Mononuclear cell (primary cell): Measurements from ENCODE around the gene USH2A. TPM values are rescaled to one million over a fixed set of nuclear protein-coding genes. Genes with fewer than 3 reads are reported as not detected.

Source experiments
- H3K27me3 ChIP-seq: 2 replicates; pipeline ENCODE4 v1.6.0; 2011; ENCODE audit warnings: low read length, control low read depth; ENCODE audit not compliant: insufficient read depth
- H3K4me1 ChIP-seq: 2 replicates; pipeline ENCODE4 v1.5.1; 2011; ENCODE audit warnings: mild to moderate bottlenecking, low read length, control low read depth; ENCODE audit not compliant: insufficient read depth
- H3K4me3 ChIP-seq: 2 replicates; pipeline ENCODE4 v1.5.1; 2011; ENCODE audit warnings: mild to moderate bottlenecking, low read length, moderate library complexity
- H3K9me3 ChIP-seq: 2 replicates; pipeline ENCODE4 v1.5.1; 2011; ENCODE audit warnings: low read depth, mild to moderate bottlenecking, control low read depth, low read length
- total RNA-seq: library from RNA; depleted of rRNA; stranded (reverse); fragments of >200 nt; gene quantifications from one replicate; pipeline ENCODE4 v1.2.3, GENCODE V29; 2012

USH2A gene
- total RNA-seq, 1 donor: not detected

DNA sequence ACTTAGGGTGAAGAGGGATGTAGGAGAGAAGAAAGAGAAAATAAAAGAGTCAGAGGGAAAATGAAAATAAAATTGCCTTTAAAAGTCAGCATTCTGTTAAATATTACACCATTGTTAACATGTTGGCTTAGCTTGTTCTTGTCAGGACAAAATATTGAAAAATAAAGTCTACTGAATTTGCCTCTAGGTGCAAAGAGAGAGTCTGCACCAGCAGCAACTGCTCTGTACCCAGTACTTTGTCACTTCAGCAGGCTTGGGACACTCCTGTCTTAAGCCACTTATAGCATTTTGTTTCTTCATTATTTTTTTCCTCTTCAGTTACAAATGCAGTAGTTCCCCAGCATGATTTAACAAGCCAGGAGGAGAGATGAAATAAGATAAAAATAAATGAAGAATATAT, 11.0 kb upstream of the USH2A start:
- H3K4me1 ChIP-seq: no peaks in the 10 kb centered on the region
- no peaks in the 10 kb centered on the region for H3K27me3 ChIP-seq
- no peaks in the 10 kb centered on the region for H3K9me3 ChIP-seq
- H3K4me3 ChIP-seq: no peak overlapping the region

DNA sequence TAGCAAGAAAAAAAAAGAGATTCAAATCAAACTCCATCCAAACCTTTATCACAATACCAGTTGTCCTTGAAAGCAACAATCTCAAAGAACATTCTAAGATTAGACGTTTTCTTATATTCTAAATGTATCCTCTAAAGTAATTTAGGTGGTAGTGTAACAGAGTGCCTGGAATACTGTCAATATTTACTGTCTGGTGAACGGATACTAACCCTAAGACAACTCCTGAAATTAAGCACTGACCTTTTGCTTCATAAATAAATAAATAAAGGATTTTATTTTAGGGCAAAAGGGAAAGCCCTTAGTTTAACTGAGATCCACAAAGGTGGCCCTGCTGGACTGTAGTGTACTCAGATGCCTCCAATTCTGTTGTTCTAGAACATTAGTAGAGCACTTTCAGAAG, 9.9 kb upstream of the USH2A start:
- Histone ChIP-seq H3K9me3 (no peaks in the 10 kb centered on the region), H3K4me1 (no peaks in the 10 kb centered on the region), H3K27me3 (no peaks in the 10 kb centered on the region), H3K4me3 (no peak overlapping the region)

DNA sequence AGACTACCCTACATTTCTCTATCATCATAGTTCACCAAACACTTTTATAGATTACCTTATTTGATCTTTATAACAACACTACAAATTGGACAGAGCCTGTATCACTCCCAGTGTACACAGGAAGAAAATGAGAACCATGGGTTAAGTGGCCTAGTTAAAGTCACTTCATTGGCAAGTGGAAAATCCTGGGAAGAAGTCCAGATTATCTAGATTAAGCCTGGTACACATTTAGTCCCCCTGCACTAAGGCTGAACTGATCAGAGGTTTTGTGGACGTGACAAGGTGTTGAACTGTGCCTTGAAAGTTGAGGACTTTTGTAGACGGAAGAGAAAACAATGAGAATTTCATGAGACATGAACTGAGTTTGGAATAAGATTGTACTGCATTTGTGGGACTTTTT, 7.5 kb upstream of the USH2A start:
- Histone ChIP-seq H3K4me1 (no peaks in the 10 kb centered on the region), H3K27me3 (no peaks in the 10 kb centered on the region), H3K4me3 (no peak overlapping the region), H3K9me3 (no peaks in the 10 kb centered on the region)

DNA sequence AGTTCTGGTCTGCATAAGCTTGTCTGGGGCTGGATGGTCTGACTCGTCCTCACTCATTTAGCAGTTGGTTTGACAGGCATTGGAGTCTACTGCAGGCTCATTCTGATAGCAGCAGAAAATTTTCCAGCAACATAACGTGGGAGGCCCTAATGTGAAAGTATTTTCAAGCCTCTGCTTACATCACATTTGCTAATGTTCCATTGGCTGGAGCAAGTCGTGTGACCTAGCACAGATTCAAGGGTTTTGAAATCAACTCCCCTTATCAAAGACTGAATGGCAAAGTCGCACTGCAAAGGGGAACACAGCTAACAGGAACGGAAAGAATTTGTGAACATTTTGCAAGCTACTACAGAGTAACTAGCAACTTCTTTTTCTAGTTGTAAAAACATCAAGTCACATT, 2.3 kb upstream of the USH2A start:
- no peaks in the 10 kb centered on the region for H3K9me3 ChIP-seq
- no peaks in the 10 kb centered on the region for H3K4me1 ChIP-seq
- no peak overlapping the region for H3K4me3 ChIP-seq
- H3K27me3 ChIP-seq: no peaks in the 10 kb centered on the region

DNA sequence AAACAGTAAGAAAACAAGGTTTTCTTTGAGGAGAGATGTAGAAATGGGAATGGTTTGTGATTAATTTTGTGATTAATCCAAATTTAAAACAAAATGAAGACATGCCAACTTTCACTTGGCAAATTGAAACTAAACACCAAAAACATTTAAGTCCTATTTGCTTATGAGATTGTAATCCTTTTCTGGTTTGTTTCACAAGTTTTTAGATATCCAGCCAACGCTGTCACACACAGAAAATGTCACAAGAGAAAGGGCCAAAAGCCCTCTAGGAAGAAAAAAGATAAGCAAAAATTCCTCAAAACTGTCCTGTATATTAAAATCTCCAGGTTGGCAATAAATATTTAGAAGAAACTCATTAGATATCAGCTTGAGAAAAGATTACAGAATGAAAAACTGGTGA, 2.5 kb downstream of the USH2A start:
- no peaks in the 10 kb centered on the region for H3K4me1 ChIP-seq
- H3K27me3 ChIP-seq: no peaks in the 10 kb centered on the region
- H3K9me3 ChIP-seq: no peaks in the 10 kb centered on the region
- no peak overlapping the region for H3K4me3 ChIP-seq

DNA sequence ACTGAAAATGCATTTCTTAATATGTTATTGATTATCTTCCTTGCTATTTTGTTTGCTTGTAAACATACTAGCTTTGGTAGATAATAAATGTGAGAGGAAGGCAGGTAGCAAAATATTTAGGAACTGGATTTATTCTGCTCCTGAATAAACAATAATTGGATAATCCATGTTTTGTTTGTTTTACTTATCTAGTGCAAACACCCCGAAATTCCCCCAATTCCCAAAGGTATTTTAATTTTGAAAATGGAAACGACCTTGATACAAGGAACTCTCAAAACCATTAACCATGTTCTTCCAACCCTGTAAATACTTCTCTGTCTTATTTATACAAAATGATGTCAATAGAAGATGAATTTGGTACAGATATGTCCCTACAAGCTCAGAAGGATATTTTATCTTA, 3.0 kb downstream of the USH2A start:
- Histone ChIP-seq H3K4me3 (no peak overlapping the region), H3K27me3 (no peaks in the 10 kb centered on the region), H3K9me3 (no peaks in the 10 kb centered on the region), H3K4me1 (no peaks in the 10 kb centered on the region)

DNA sequence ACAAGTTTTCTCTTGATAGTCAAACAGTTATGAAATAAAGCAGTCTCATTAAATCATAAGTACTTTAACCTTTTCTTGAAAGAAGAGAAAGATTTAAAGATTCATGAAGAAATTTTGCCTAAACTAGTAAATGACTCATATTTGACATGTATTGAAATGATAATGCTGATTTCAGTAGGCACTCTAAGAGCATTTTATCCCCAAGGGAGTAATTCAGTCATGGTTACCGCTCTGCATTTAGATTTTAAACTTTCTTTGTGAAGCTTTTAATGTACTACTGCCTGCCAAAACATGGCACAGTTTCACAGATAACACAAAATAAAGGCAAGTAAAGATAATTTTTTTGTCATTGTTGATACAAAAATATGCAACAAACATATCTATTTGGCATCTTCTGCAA, 6.8 kb downstream of the USH2A start:
- H3K4me3 ChIP-seq: no peak overlapping the region
- no peaks in the 10 kb centered on the region for H3K27me3 ChIP-seq
- no peaks in the 10 kb centered on the region for H3K4me1 ChIP-seq
- no peaks in the 10 kb centered on the region for H3K9me3 ChIP-seq

DNA sequence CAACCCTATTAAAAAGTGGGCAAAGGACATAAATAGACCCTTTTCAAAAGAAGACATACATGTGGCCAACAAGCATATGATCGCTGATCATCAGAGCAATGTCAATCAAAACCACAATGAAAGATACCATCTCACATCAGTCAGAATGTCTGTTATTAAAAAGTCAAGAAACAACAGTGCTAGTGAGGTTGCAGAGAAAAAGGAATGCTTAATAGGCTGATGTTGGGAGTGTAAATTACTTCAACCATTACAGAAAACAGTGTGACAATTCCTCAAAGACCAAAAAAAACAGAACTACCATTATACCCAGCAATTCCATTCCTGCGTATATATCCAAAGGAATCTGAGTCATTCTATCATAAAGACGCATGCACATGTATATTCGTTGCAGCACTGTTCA, 13.2 kb downstream of the USH2A start:
- no peaks in the 10 kb centered on the region for H3K4me1 ChIP-seq
- H3K27me3 ChIP-seq: no peaks in the 10 kb centered on the region
- H3K9me3 ChIP-seq: no peaks in the 10 kb centered on the region
- no peak overlapping the region for H3K4me3 ChIP-seq

DNA sequence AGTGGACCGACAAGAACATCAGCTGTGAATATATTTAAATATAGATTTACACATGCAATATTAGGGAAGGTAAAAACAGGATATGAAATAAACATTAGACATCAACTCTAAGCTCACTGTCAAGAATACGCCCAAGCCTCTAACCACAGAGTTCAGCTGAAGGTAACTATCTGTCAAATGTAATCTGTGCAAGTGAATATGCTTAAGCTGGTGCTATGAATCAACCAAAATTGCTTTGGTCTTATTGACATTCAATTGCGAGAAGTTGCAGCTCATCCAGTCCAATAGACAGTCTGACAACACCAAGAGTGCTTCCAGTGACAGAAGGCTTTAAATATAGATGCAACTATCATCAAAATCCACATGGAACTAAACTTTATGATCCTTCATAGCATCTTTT, 32.3 kb downstream of the USH2A start:
- Histone ChIP-seq H3K9me3 (no peaks in the 10 kb centered on the region), H3K4me1 (no peaks in the 10 kb centered on the region)

DNA sequence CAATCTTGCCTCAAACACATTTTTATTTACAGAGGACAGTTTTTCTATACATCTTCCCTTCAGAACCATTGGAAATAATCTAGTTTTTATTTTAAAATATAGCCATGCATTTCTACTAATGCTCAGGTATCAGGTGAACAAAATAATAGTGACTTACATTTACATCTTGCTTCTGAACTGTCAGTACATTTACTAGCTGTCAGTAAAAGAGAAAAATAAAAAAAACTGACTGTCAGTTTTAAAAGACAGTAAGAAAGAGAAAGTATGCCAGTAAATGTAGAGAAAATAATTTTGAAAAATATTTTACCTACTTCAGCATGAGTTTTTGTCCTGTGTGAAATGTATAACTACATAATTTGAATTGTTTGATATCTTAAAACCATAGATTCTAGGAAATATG, 33.5 kb downstream of the USH2A start:
- no peaks in the 10 kb centered on the region for H3K9me3 ChIP-seq
- no peaks in the 10 kb centered on the region for H3K27me3 ChIP-seq
- no peak overlapping the region for H3K4me3 ChIP-seq
- H3K4me1 ChIP-seq: no peaks in the 10 kb centered on the region

More for the DNA sequence above, 32.3 kb downstream of the USH2A start:
- Histone ChIP-seq H3K27me3 (no peaks in the 10 kb centered on the region), H3K4me3 (no peak overlapping the region)

DNA sequence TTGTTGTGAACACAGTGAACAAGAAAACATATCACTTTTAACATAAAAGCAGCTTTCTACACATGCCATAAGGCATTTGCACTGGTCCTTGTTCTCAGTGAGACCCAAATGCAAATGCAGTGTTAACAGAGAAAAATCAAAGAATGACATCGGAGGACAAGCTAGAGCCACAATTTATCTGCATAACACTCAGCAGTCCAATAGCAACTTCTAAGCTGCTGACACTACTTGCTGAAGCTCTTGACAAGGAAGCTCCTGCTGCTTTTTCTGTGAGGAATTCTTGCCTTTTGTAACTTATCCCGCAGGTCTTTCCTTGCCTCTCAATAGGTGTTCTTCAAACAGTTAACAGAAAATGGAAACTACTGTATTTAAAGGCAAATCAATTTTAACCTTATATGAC, 34.7 kb downstream of the USH2A start:
- H3K4me1 ChIP-seq: no peaks in the 10 kb centered on the region
- no peak overlapping the region for H3K4me3 ChIP-seq
- H3K9me3 ChIP-seq: no peaks in the 10 kb centered on the region
- H3K27me3 ChIP-seq: no peaks in the 10 kb centered on the region

DNA sequence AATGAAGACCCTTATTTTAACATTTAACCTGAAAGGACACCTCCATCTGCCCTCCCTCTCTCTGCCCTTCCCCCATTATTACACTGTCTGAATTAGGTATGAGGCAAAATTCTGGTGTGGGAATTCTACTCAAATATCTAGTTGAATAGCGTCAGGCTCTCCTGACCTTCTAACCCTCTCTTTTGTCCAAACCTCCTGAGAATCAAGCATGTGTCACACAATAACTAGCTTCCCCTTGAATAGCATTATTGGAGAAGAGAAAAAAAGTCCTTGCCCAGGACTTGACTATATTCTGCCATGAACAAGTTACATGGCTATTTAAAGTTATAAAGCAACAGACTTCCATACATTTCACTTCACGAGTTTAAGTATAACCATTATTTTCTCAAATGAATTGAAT, 35.5 kb downstream of the USH2A start:
- no peaks in the 10 kb centered on the region for H3K4me1 ChIP-seq
- no peak overlapping the region for H3K4me3 ChIP-seq
- no peaks in the 10 kb centered on the region for H3K27me3 ChIP-seq
- H3K9me3 ChIP-seq: no peaks in the 10 kb centered on the region

DNA sequence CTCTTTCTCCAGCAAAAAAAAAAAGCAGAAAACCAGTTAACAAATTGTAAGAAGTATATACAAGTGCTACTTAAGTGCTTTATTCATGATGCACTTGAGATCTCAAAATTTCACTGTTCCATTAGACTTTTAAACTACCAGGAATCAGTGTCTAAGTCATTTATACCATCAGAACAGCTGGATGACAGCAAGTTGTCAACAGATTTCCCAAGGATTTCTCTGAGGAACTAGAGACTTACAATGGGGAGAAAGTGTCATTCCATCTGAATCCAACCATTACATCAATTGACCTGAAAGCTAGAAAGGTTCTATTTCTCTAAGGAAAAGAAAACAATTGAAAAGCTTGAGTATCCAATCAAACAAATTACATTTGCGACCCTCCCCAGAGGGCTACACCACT, 43.8 kb downstream of the USH2A start:
- H3K27me3 ChIP-seq: no peaks in the 10 kb centered on the region
- no peaks in the 10 kb centered on the region for H3K4me1 ChIP-seq
- no peak overlapping the region for H3K4me3 ChIP-seq
- no peaks in the 10 kb centered on the region for H3K9me3 ChIP-seq

DNA sequence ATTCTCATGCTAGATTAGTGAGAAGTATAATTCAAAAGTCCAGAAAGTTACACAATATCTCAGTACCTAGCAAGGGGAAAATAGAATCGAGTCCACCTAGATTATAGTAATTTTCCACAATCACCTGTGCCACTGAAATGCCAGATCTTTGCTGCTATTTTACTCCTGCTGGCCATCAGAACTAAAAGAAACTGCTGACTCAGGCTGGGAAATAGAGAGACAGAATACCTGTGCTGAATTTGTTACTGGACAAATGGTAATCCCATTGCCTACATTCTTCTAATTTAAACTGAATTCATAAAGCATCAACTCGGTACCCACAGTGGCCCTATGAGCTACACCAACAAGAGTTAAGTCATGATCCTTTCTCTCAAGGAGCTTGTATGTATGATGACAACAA, 55.0 kb downstream of the USH2A start:
- Histone ChIP-seq H3K27me3 (no peaks in the 10 kb centered on the region), H3K4me3 (no peak overlapping the region), H3K4me1 (no peaks in the 10 kb centered on the region), H3K9me3 (no peaks in the 10 kb centered on the region)

DNA sequence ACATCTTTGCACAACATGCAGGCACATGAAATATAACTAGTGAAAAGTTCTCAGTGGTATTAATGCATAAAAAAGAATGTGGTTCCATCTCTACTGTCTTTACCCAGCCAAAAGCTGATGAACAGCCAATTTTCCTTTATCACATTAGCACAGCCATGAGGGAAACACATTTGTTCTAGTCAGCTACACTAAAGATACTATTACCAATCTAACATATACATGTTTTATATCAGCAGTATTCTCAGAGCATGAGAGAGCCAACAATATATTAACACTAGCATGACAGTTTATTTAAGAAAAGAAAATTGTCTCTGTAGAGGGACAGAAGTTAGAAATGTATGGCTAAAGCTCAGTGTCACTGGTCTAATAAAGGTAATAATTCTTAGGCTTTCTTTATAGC, 56.3 kb downstream of the USH2A start:
- Histone ChIP-seq H3K9me3 (no peaks in the 10 kb centered on the region), H3K4me1 (no peaks in the 10 kb centered on the region), H3K4me3 (no peak overlapping the region), H3K27me3 (no peaks in the 10 kb centered on the region)

DNA sequence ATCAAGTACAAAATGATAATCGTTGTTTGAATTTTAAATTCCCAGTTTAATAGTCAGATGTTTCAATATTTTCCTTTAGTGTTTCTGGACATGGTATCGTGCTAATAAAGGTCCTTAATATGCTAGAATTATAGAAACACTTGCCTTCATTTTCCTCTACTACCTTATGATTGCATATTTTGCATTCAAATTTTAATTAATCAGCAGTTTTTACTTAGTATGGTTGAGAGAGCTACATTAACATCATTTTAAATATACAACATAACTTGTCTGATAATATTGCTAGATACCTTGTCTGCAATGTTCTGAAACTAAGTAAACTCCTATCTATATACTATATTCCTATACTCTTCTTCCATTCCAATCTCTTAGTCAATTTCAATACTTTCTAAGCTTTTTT, 66.3 kb downstream of the USH2A start:
- no peaks in the 10 kb centered on the region for H3K4me1 ChIP-seq
- H3K9me3 ChIP-seq: peaks cover 7% of the 10 kb centered on the region
- no peaks in the 10 kb centered on the region for H3K27me3 ChIP-seq
- H3K4me3 ChIP-seq: no peak overlapping the region

DNA sequence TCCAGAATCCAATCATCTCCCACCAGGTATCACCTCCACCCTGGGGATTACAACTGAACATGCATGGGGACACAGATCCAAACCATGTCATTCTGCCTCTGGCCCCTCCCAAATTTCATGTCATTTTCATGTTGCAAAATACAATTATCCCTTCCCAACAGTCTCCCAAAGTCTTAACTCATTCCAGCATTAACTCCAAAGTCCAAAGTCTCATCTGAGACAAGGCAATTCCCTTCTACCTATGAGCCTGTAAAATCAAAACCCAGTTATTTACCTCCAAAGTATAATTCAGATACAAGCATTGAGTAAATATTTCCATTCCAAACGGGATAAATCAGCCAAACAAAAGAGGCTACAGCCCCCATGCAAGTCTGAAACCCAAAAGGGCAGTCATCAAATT, 73.1 kb downstream of the USH2A start:
- H3K9me3 ChIP-seq: peaks cover 9% of the 10 kb centered on the region
- H3K4me3 ChIP-seq: no peak overlapping the region
- H3K27me3 ChIP-seq: no peaks in the 10 kb centered on the region
- H3K4me1 ChIP-seq: no peaks in the 10 kb centered on the region
